Glutamatergic neuron (in vitro differentiated cells): Measurements from ENCODE around the gene CELF5. TPM values are rescaled to one million over a fixed set of nuclear protein-coding genes. Genes with fewer than 3 reads are reported as not detected.

Experiments used
- DNase-seq: peaks from one replicate; pipeline ENCODE4 v3.0.0; 2022
- H3K27ac Mint-ChIP-seq: one replicate; pipeline ENCODE4 v1.8.0; 2020; ENCODE audit warnings: mild to moderate bottlenecking, mixed read lengths, inconsistent platforms; ENCODE audit not compliant: unreplicated experiment
- H3K27me3 Mint-ChIP-seq: one replicate; pipeline ENCODE4 v1.8.0; 2020; ENCODE audit warnings: mild to moderate bottlenecking, moderate library complexity, mixed read lengths, inconsistent platforms; ENCODE audit not compliant: unreplicated experiment
- H3K36me3 Mint-ChIP-seq: one replicate; pipeline ENCODE4 v1.8.0; 2020; ENCODE audit warnings: mild to moderate bottlenecking, mixed read lengths, inconsistent platforms; ENCODE audit not compliant: unreplicated experiment
- H3K4me1 Mint-ChIP-seq: one replicate; pipeline ENCODE4 v1.8.0; 2020; ENCODE audit warnings: mild to moderate bottlenecking, low read depth, mixed read lengths, inconsistent platforms; ENCODE audit not compliant: unreplicated experiment
- H3K4me3 Mint-ChIP-seq: one replicate; pipeline ENCODE4 v1.8.0; 2020; ENCODE audit warnings: mild to moderate bottlenecking, mixed read lengths, inconsistent platforms; ENCODE audit not compliant: unreplicated experiment
- H3K9me3 Mint-ChIP-seq: one replicate; pipeline ENCODE4 v1.8.0; 2020; ENCODE audit warnings: mild to moderate bottlenecking, moderate library complexity, mixed read lengths, inconsistent platforms; ENCODE audit not compliant: unreplicated experiment
- CTCF ChIP-seq: fragments of 200-600 bp; sonication (generic); IDR thresholded peaks from one replicate; pipeline ENCODE4 v1.5.0; 2021; ENCODE audit not compliant: partially characterized antibody, unreplicated experiment
- total RNA-seq: library from RNA; stranded (reverse); fragmentation: NEBNext Ultra II Directional; extraction: Animal tissue kit (Norgen Biotek cat#: 25700); gene quantifications from one replicate; pipeline ENCODE4 v1.2.1, GENCODE V29; 2021; ENCODE audit not compliant: unreplicated experiment

The CELF5 gene
- total RNA-seq, 1 donor from 2014 or later, result 12.5 TPM

- no peak overlapping the region for H3K4me3 Mint-ChIP-seq
- H3K4me1 Mint-ChIP-seq, result no peaks in the 10 kb centered on the region
- no peak overlapping the region for H3K27ac Mint-ChIP-seq
These were observed 666 bp downstream of the CELF5 start for GRCh38 chr19:3225169-3225485.

GRCh38 chr19:3225677-3226093 lies 1.2 kb downstream of the CELF5 start:
- Mint-ChIP-seq H3K4me1 (no peaks in the 10 kb centered on the region), H3K27me3 (peaks cover 12% of the 10 kb centered on the region), H3K9me3 (peaks cover 1% of the 10 kb centered on the region), H3K36me3 (no peaks in the 10 kb centered on the region), H3K4me3 (no peak overlapping the region), H3K27ac (no peak overlapping the region)
- TF ChIP-seq CTCF, result no peak
- no peak for DNase-seq

More at GRCh38 chr19:3225169-3225485, 666 bp downstream of the CELF5 start:
- Mint-ChIP-seq H3K36me3 (no peaks in the 10 kb centered on the region), H3K27me3 (peaks cover 12% of the 10 kb centered on the region), H3K9me3 (peaks cover 1% of the 10 kb centered on the region)
- no peak for DNase-seq
- TF ChIP-seq CTCF, result no peak

- no peaks in the 10 kb centered on the region for H3K36me3 Mint-ChIP-seq
- H3K4me1 Mint-ChIP-seq, result no peaks in the 10 kb centered on the region
- no peak for DNase-seq
- H3K9me3 Mint-ChIP-seq, result peaks cover 3% of the 10 kb centered on the region
- peak overlapping the region; percentile 15 for H3K4me3 Mint-ChIP-seq
- no peak overlapping the region for H3K27ac Mint-ChIP-seq
- peaks cover 8% of the 10 kb centered on the region for H3K27me3 Mint-ChIP-seq
- TF ChIP-seq CTCF, result no peak
These were observed 2.7 kb downstream of the CELF5 start for GRCh38 chr19:3227054-3227626.

GRCh38 chr19:3229346-3229743 lies 4.9 kb downstream of the CELF5 start:
- H3K27ac Mint-ChIP-seq, result no peak overlapping the region
- no peak for TF ChIP-seq CTCF
- H3K4me3 Mint-ChIP-seq, result no peak overlapping the region
- H3K27me3 Mint-ChIP-seq, result peaks cover 8% of the 10 kb centered on the region
- H3K4me1 Mint-ChIP-seq, result peaks cover 4% of the 10 kb centered on the region
- no peak for DNase-seq
- no peaks in the 10 kb centered on the region for H3K36me3 Mint-ChIP-seq
- H3K9me3 Mint-ChIP-seq, result peaks cover 2% of the 10 kb centered on the region

GRCh38 chr19:3229888-3230496 lies 5.5 kb downstream of the CELF5 start:
- H3K4me3 Mint-ChIP-seq, result no peak overlapping the region
- peaks cover 13% of the 10 kb centered on the region for H3K27me3 Mint-ChIP-seq
- H3K27ac Mint-ChIP-seq, result no peak overlapping the region
- peaks cover 2% of the 10 kb centered on the region for H3K9me3 Mint-ChIP-seq
- no peaks in the 10 kb centered on the region for H3K36me3 Mint-ChIP-seq
- TF ChIP-seq CTCF, result no peak
- DNase-seq, result no peak
- peaks cover 4% of the 10 kb centered on the region for H3K4me1 Mint-ChIP-seq
